SK-N-SH (cell line): ENCODE data around the gene OR4K1. TPM values are rescaled to one million over a fixed set of nuclear protein-coding genes. Genes with fewer than 3 reads are reported as not detected.

Experiments used
- CTCF ChIA-PET: fragments of 300-600, 350-600 bp; formaldehyde crosslinking; extraction: SDS; loops from one replicate; lab custom pipeline; 2021; lab: Yijun Ruan, JAX
- POLR2A ChIA-PET: fragments of 350-600 bp; sonication (Branson Sonifier 250); formaldehyde crosslinking; extraction: SDS; loops from one replicate; lab custom pipeline; 2020; ENCODE audit warnings: antibody characterized with exemption, inconsistent platforms; lab: Yijun Ruan, JAX
- DNase-seq: peaks from one replicate; pipeline ENCODE4 v3.0.0; 2012
- H2AFZ ChIP-seq: fragments of 200-600 bp; sonication (generic); 2 replicates; pipeline ENCODE4 v1.8.1; 2016; ENCODE audit warnings: antibody characterized with exemption, mild to moderate bottlenecking, low read depth
- H3F3A ChIP-seq: fragments of 200-600 bp; sonication (generic); replicated peaks from 2 replicates; pipeline ENCODE3; 2016; ENCODE audit warnings: antibody characterized with exemption, mild to moderate bottlenecking; ENCODE audit not compliant: insufficient read depth
- H3K27ac ChIP-seq, 2 experiments: fragments of 200-500 bp in 1 of 2; fragments of 200-600 bp in 1 of 2; sonication (Bioruptor generic) in 1 of 2; sonication (generic), shearing (Covaris generic) in 1 of 2; 2 replicates each; pipeline versions ENCODE4 v1.5.1 to v1.6.1; 2014 to 2016; ENCODE audit warnings: low read depth in 2 of 2, inconsistent platforms in 1 of 2, low read length in 1 of 2, mild to moderate bottlenecking in 1 of 2, mixed read lengths in 1 of 2
- H3K27me3 ChIP-seq: fragments of 200-600 bp; sonication (generic), shearing (Covaris generic); 2 replicates; pipeline ENCODE4 v1.6.1; 2016; ENCODE audit warnings: mixed run types; ENCODE audit not compliant: insufficient read depth
- H3K36me3 ChIP-seq, 2 experiments: fragments of 200-500 bp in 1 of 2; fragments of 200-600 bp in 1 of 2; sonication (Bioruptor generic) in 1 of 2; sonication (generic) in 1 of 2; replicated peaks in 1 of 2; 2 replicates each; pipeline versions ENCODE3 to v1.5.1; 2014 to 2016; ENCODE audit warnings: low read length in 1 of 2, mild to moderate bottlenecking in 1 of 2; ENCODE audit not compliant: insufficient read depth in 2 of 2, control insufficient read depth in 1 of 2
- H3K4me1 ChIP-seq, 2 experiments: fragments of 200-500 bp in 1 of 2; fragments of 200-600 bp in 1 of 2; sonication (Bioruptor generic) in 1 of 2; sonication (generic), shearing (Covaris generic) in 1 of 2; 2 replicates each; pipeline versions ENCODE4 v1.5.1 to v1.6.1; 2014 to 2016; ENCODE audit warnings: low read depth in 1 of 2, low read length in 1 of 2, mixed run types in 1 of 2; ENCODE audit not compliant: insufficient read depth in 2 of 2, control insufficient read depth in 1 of 2
- H3K4me2 ChIP-seq: fragments of 200-600 bp; sonication (generic), shearing (Covaris generic); 2 replicates; pipeline ENCODE4 v1.6.1; 2017; ENCODE audit warnings: mixed run types
- H3K4me3 ChIP-seq, 2 experiments: fragments of 200-500 bp in 1 of 2; fragments of 200-600 bp in 1 of 2; sonication (Bioruptor generic) in 1 of 2; sonication (generic), shearing (Covaris generic) in 1 of 2; 2 replicates each; pipeline versions ENCODE4 v1.5.1 to v1.8.1; 2014 to 2016; ENCODE audit warnings: low read depth in 2 of 2, inconsistent platforms in 1 of 2, low read length in 1 of 2, mild to moderate bottlenecking in 1 of 2, mixed read lengths in 1 of 2, moderate library complexity in 1 of 2
- H3K79me2 ChIP-seq: fragments of 200-600 bp; sonication (generic); 2 replicates; pipeline ENCODE4 v1.8.1; 2017; ENCODE audit warnings: mild to moderate bottlenecking; ENCODE audit not compliant: insufficient read depth
- H3K9ac ChIP-seq: fragments of 200-600 bp; sonication (generic); 2 replicates; pipeline ENCODE4 v1.6.1; 2017; ENCODE audit warnings: mixed run types
- H3K9me2 ChIP-seq: fragments of 200-600 bp; sonication (generic); 2 replicates; pipeline ENCODE4 v1.6.1; 2017; ENCODE audit warnings: mixed run types
- H3K9me3 ChIP-seq: fragments of 200-600 bp; sonication (generic); 2 replicates; pipeline ENCODE4 v1.6.1; 2017; ENCODE audit warnings: mixed run types, mild to moderate bottlenecking, moderate library complexity
- H4K20me1 ChIP-seq: fragments of 200-600 bp; sonication (generic); 2 replicates; pipeline ENCODE4 v1.6.1; 2017; ENCODE audit warnings: mild to moderate bottlenecking, mixed run types; ENCODE audit not compliant: insufficient read depth
- EP300 ChIP-seq, 2 experiments: IDR thresholded peaks; 2 replicates each; pipeline versions ENCODE4 v1.4.0 to v1.6.1; 2012; ENCODE audit warnings: borderline replicate concordance in 1 of 2, low read depth in 1 of 2, low read length in 1 of 2
- FOXM1 ChIP-seq: IDR thresholded peaks from 2 replicates; pipeline ENCODE4 v1.4.0; 2012; ENCODE audit warnings: low read depth, mild to moderate bottlenecking
- GABPA ChIP-seq: IDR thresholded peaks from 2 replicates; pipeline ENCODE4 v1.4.0; 2012; ENCODE audit warnings: low read depth, mild to moderate bottlenecking
- GATA2 ChIP-seq: sonication (generic); formaldehyde crosslinking; IDR thresholded peaks from 2 replicates; pipeline ENCODE4 v1.5.0; 2020; ENCODE audit warnings: mild to moderate bottlenecking, missing genetic modification reagents
- MXI1 ChIP-seq: IDR thresholded peaks from 2 replicates; pipeline ENCODE4 v1.6.1; 2012; ENCODE audit warnings: mild to moderate bottlenecking, low read depth, low read length, improper control_type of control experiment
- NFIC ChIP-seq: IDR thresholded peaks from 2 replicates; pipeline ENCODE4 v1.4.0; 2012; ENCODE audit warnings: borderline replicate concordance
- SIN3A ChIP-seq: IDR thresholded peaks from 2 replicates; pipeline ENCODE4 v1.6.1; 2012; ENCODE audit warnings: low read depth, mild to moderate bottlenecking, low read length, moderate library complexity, borderline replicate concordance
- SMC3 ChIP-seq: IDR thresholded peaks from 2 replicates; pipeline ENCODE4 v1.6.1; 2012; ENCODE audit warnings: low read depth, low read length, improper control_type of control experiment
- YY1 ChIP-seq: IDR thresholded peaks from 2 replicates; pipeline ENCODE4 v1.4.0; 2012; ENCODE audit warnings: low read depth, mild to moderate bottlenecking
- WGBS: methylation state at CpG from one replicate; pipeline ENCODE4 v1.1.6; 2017; ENCODE audit warnings: low lambda C conversion rate; 5-methylcytosine and 5-hydroxymethylcytosine counted together
- polyA plus RNA-seq, 3 experiments: library from polyadenylated mRNA; depleted of rRNA; stranded (reverse); fragments of >200 nt; gene quantifications; 2 replicates each; pipeline ENCODE4 v1.2.3, GENCODE V29; 2012
- TF ChIP-seq, protein P1 (sequence below): IDR thresholded peaks from 2 replicates; pipeline ENCODE4 v1.4.0; 2012; ENCODE audit warnings: low read depth, borderline replicate concordance
- TF ChIP-seq, protein P2 (sequence below): IDR thresholded peaks from 2 replicates; pipeline ENCODE4 v1.6.1; 2012; ENCODE audit warnings: mild to moderate bottlenecking, low read depth, low read length, moderate library complexity
- TF ChIP-seq, protein P3 (sequence below): fragments of 150-350 bp; IDR thresholded peaks from 2 replicates; pipeline ENCODE4 v1.6.1; 2017; ENCODE audit warnings: antibody characterized with exemption, low read length, low read depth, borderline replicate concordance
- TF ChIP-seq, protein P4 (sequence below): IDR thresholded peaks from 2 replicates; pipeline ENCODE4 v1.4.0; 2012; ENCODE audit warnings: low read depth, borderline replicate concordance

OR4K1 gene
- polyA plus RNA-seq, 1 of the 3 experiments (the other 2 are of a cell fraction): not detected

DNA sequence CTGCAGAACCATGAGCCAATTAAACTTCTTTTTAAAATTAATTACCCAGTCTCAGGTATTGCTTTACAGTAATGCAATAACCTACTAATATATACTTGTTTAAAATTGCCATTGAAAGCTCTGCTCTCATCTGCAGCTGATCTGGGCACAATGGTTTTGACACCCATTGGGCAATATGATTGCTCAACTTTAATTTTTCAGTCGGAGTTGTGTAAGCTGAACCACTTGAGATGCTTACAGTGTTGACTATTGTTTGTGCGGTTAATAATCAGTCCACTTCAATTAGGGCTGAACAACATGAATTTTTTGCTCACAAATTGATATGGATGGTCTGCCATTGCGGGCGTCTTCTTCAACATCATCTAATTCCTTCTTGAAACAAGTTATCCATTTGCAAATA, 28.3 kb upstream of the OR4K1 start (continued):
- TF ChIP-seq, protein P1, sequence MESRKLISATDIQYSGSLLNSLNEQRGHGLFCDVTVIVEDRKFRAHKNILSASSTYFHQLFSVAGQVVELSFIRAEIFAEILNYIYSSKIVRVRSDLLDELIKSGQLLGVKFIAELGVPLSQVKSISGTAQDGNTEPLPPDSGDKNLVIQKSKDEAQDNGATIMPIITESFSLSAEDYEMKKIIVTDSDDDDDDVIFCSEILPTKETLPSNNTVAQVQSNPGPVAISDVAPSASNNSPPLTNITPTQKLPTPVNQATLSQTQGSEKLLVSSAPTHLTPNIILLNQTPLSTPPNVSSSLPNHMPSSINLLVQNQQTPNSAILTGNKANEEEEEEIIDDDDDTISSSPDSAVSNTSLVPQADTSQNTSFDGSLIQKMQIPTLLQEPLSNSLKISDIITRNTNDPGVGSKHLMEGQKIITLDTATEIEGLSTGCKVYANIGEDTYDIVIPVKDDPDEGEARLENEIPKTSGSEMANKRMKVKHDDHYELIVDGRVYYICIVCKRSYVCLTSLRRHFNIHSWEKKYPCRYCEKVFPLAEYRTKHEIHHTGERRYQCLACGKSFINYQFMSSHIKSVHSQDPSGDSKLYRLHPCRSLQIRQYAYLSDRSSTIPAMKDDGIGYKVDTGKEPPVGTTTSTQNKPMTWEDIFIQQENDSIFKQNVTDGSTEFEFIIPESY: no peak
- TF ChIP-seq NFIC (no peak), MXI1 (no peak)

DNA sequence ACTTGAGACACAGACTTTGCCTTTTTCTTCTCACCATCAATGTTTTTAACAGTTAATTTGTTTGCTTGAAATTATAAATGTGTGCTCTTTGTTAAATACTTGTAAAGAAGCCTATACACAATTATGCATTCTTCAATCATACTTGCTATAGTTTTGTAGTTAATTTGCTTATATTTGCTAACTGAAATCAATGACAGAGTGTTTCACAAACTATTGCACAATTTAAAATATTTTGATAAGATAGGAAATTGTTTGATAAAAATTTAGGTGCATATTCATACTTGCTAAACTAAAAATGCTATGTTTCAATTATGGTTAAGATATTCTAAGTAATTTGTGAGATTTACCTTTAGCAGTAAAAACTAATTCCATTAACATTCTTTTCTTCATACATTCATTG, 24.1 kb upstream of the OR4K1 start:
- H3K36me3 ChIP-seq: no peaks in the 10 kb centered on the region
- no peak for DNase-seq
- no peak overlapping the region for H2AFZ ChIP-seq
- H3K79me2 ChIP-seq: no peaks in the 10 kb centered on the region
- TF ChIP-seq EP300 (IDR thresholded peaks at IDR 0.05; ENCODE audit: borderline replicate concordance in 1 of 2, low read depth in 1 of 2, low read length in 1 of 2) (no peak), SIN3A (no peak)
- TF ChIP-seq, protein P2, sequence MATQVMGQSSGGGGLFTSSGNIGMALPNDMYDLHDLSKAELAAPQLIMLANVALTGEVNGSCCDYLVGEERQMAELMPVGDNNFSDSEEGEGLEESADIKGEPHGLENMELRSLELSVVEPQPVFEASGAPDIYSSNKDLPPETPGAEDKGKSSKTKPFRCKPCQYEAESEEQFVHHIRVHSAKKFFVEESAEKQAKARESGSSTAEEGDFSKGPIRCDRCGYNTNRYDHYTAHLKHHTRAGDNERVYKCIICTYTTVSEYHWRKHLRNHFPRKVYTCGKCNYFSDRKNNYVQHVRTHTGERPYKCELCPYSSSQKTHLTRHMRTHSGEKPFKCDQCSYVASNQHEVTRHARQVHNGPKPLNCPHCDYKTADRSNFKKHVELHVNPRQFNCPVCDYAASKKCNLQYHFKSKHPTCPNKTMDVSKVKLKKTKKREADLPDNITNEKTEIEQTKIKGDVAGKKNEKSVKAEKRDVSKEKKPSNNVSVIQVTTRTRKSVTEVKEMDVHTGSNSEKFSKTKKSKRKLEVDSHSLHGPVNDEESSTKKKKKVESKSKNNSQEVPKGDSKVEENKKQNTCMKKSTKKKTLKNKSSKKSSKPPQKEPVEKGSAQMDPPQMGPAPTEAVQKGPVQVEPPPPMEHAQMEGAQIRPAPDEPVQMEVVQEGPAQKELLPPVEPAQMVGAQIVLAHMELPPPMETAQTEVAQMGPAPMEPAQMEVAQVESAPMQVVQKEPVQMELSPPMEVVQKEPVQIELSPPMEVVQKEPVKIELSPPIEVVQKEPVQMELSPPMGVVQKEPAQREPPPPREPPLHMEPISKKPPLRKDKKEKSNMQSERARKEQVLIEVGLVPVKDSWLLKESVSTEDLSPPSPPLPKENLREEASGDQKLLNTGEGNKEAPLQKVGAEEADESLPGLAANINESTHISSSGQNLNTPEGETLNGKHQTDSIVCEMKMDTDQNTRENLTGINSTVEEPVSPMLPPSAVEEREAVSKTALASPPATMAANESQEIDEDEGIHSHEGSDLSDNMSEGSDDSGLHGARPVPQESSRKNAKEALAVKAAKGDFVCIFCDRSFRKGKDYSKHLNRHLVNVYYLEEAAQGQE: no peak
- TF ChIP-seq, protein P3, sequence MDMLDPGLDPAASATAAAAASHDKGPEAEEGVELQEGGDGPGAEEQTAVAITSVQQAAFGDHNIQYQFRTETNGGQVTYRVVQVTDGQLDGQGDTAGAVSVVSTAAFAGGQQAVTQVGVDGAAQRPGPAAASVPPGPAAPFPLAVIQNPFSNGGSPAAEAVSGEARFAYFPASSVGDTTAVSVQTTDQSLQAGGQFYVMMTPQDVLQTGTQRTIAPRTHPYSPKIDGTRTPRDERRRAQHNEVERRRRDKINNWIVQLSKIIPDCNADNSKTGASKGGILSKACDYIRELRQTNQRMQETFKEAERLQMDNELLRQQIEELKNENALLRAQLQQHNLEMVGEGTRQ: no peak
- no peaks in the 10 kb centered on the region for H3F3A ChIP-seq
- no peaks in the 10 kb centered on the region for H4K20me1 ChIP-seq
- H3K4me3 ChIP-seq: no peak overlapping the region
- ChIA-PET CTCF (no interaction called here), POLR2A (no interaction called here)
- H3K4me1 ChIP-seq: no peaks in the 10 kb centered on the region
- no peaks in the 10 kb centered on the region for H3K9me2 ChIP-seq
- H3K4me2 ChIP-seq: no peak overlapping the region
- H3K9ac ChIP-seq: no peak overlapping the region
- H3K27ac ChIP-seq: no peak overlapping the region
- no peaks in the 10 kb centered on the region for H3K9me3 ChIP-seq
- H3K27me3 ChIP-seq: no peaks in the 10 kb centered on the region

DNA sequence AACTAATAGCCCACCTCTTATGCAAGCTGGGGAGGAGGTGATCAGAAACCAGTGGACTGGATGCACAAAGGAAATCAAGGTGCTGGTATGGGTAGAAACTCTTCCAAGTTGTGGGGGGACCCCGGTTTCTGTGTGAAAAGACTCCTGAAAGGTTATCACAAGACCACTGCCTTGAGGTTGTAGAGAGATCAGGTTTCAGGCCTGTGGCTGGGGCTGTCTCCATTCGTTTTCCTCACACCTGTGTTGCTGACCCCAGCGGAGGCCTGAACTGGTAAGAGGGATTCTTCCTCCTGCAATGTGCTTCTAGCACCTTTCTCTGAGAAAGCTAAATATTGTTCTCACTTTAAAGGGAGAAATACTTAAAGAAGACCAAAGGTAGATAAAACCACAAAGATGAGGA, 19.6 kb upstream of the OR4K1 start:
- Histone ChIP-seq H4K20me1 (no peaks in the 10 kb centered on the region), H3K27me3 (no peaks in the 10 kb centered on the region), H3K9me3 (no peaks in the 10 kb centered on the region), H3F3A (no peaks in the 10 kb centered on the region), H3K9me2 (no peaks in the 10 kb centered on the region), H3K9ac (no peak overlapping the region), H3K36me3 (no peaks in the 10 kb centered on the region), H3K4me1 (no peaks in the 10 kb centered on the region), H3K4me3 (no peak overlapping the region)
- WGBS: 2% methylated on average over 3 of the region's 3 CpGs
- no peak for TF ChIP-seq SMC3
- TF ChIP-seq MXI1: no peak
- no peak for TF ChIP-seq GABPA
- TF ChIP-seq, protein P4, sequence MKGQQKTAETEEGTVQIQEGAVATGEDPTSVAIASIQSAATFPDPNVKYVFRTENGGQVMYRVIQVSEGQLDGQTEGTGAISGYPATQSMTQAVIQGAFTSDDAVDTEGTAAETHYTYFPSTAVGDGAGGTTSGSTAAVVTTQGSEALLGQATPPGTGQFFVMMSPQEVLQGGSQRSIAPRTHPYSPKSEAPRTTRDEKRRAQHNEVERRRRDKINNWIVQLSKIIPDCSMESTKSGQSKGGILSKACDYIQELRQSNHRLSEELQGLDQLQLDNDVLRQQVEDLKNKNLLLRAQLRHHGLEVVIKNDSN: no peak
- TF ChIP-seq GATA2 (CRISPR knock-in tag): no peak
- TF ChIP-seq YY1: no peak
- TF ChIP-seq FOXM1: no peak
- TF ChIP-seq SIN3A: no peak
- TF ChIP-seq, all 33 proteins: peak for 0
- ChIA-PET POLR2A (no interaction called here), CTCF (no interaction called here)
- H3K27ac ChIP-seq: no peak overlapping the region
- H3K4me2 ChIP-seq: no peak overlapping the region
- no peak overlapping the region for H2AFZ ChIP-seq
- DNase-seq: no peak
- H3K79me2 ChIP-seq: no peaks in the 10 kb centered on the region
